AG09309 (cell line): ENCODE measurements around the gene PRDM1.

Experiments
- DNase-seq: peaks from one replicate; pipeline ENCODE4 v3.0.0-alpha.2; 2010; ENCODE audit warnings: low read depth
- H3K4me3 ChIP-seq: 2 replicates; pipeline ENCODE4 v1.5.1; 2011; ENCODE audit warnings: mild to moderate bottlenecking, low read depth, low read length, moderate library complexity; ENCODE audit not compliant: control insufficient read depth
- CTCF ChIP-seq: IDR thresholded peaks from 2 replicates; pipeline ENCODE4 v1.5.1; 2011; ENCODE audit warnings: mild to moderate bottlenecking, low read depth, low read length, inconsistent platforms; ENCODE audit not compliant: insufficient read depth, control insufficient read depth; ENCODE audit errors: missing control alignments

Gene PRDM1

GRCh38 chr6:106141441-106142237 lies 55.5 kb downstream of the PRDM1 start:
- no peak overlapping the region for H3K4me3 ChIP-seq
- DNase-seq: no peak
- TF ChIP-seq CTCF: no peak

- DNase-seq: no peak
- no peak overlapping the region for H3K4me3 ChIP-seq
- TF ChIP-seq CTCF: no peak
These were observed 56.8 kb downstream of the PRDM1 start for GRCh38 chr6:106142876-106143431.

- no peak for DNase-seq
- H3K4me3 ChIP-seq: no peak overlapping the region
- TF ChIP-seq CTCF: no peak
These were observed 57.5 kb downstream of the PRDM1 start for GRCh38 chr6:106143665-106144064.

- no peak for DNase-seq
- no peak overlapping the region for H3K4me3 ChIP-seq
- TF ChIP-seq CTCF: no peak
These were observed 59.0 kb downstream of the PRDM1 start for GRCh38 chr6:106145144-106145543.

GRCh38 chr6:106145741-106146227 lies 59.6 kb downstream of the PRDM1 start:
- no peak for DNase-seq
- no peak overlapping the region for H3K4me3 ChIP-seq
- no peak for TF ChIP-seq CTCF

- H3K4me3 ChIP-seq: no peak overlapping the region
- TF ChIP-seq CTCF: no peak
- no peak for DNase-seq
These were observed 60.8 kb downstream of the PRDM1 start for GRCh38 chr6:106146852-106147351.
